H1 (cell line): Measurements from ENCODE around the gene LRRC45. TPM values are rescaled to one million over a fixed set of nuclear protein-coding genes. Genes with fewer than 3 reads are reported as not detected.

Experiments
- ATF2 ChIP-seq: IDR thresholded peaks from 2 replicates; pipeline ENCODE4 v1.6.1; 2012; ENCODE audit warnings: low read length, inconsistent platforms
- CTCF ChIP-seq, 3 experiments: IDR thresholded peaks; 1 replicate in 2 of 3; 2 replicates in 1 of 3; pipeline versions ENCODE4 v1.5.1 to v1.6.1; 2011; ENCODE audit warnings: low read length in 3 of 3, mild to moderate bottlenecking in 3 of 3, inconsistent platforms in 2 of 3, low read depth in 1 of 3, moderate library complexity in 1 of 3; ENCODE audit not compliant: insufficient read depth in 1 of 3; ENCODE audit errors: control extremely low read depth in 1 of 3
- KDM4A ChIP-seq: IDR thresholded peaks from one replicate; pipeline ENCODE4 v1.7.1; 2012; ENCODE audit warnings: low read depth, mild to moderate bottlenecking, moderate library complexity, low read length, inconsistent platforms; ENCODE audit not compliant: severe bottlenecking
- PHF8 ChIP-seq: fragments of 200-600 bp; sonication (generic); conservative IDR thresholded peaks from 2 replicates; pipeline ENCODE4 v1.7.1; 2012; ENCODE audit warnings: low read depth, mild to moderate bottlenecking, inconsistent platforms, low read length, moderate library complexity
- RXRA ChIP-seq: IDR thresholded peaks from 2 replicates; pipeline ENCODE4 v1.6.1; 2011; ENCODE audit warnings: low read depth, mild to moderate bottlenecking, low read length, moderate library complexity; ENCODE audit not compliant: insufficient read depth
- SP1 ChIP-seq: IDR thresholded peaks from 2 replicates; pipeline ENCODE4 v1.6.1; 2011; ENCODE audit warnings: low read depth, low read length
- SRF ChIP-seq: IDR thresholded peaks from 2 replicates; pipeline ENCODE4 v1.6.1; 2011; ENCODE audit warnings: mild to moderate bottlenecking, low read depth, low read length, moderate library complexity
- TAF1 ChIP-seq: IDR thresholded peaks from 2 replicates; pipeline ENCODE4 v1.6.1; 2011; ENCODE audit warnings: mild to moderate bottlenecking, low read depth, low read length
- polyA plus RNA-seq, 7 experiments: library from polyadenylated mRNA; depleted of rRNA in 3 of 7; stranded (reverse) in 5 of 7; unstranded in 2 of 7; fragments of >200 nt in 5 of 7; fragments of 200-250 nt in 2 of 7; gene quantifications; 1 replicate in 5 of 7; 2 replicates in 1 of 7; 4 replicates in 1 of 7; pipeline versions ENCODE4 v1.2.1 to v1.2.3, GENCODE V29; 2011 to 2013; ENCODE audit warnings: missing spikeins in 2 of 7, mixed read lengths in 2 of 7
- total RNA-seq: library from RNA; stranded (reverse); fragmentation: NEBNext Ultra II Directional; extraction: Animal tissue kit (Norgen Biotek cat#: 25700); gene quantifications from 2 replicates; pipeline ENCODE4 v1.2.1, GENCODE V29; 2021

The LRRC45 gene
- total and polyA plus RNA-seq, 2 of the 8 experiments (the other 6 are each of a cell fraction or from before 2014, with no cell fraction given), result 11.5 to 29.0 TPM

GRCh38 chr17:82020572-82021106 is 2.5 kb upstream of the LRRC45 start (continued):
- no peak for TF ChIP-seq CTCF (IDR thresholded peaks at IDR 0.05; ENCODE audit: control extremely low read depth in 1 of 3, insufficient read depth in 1 of 3, low read depth in 1 of 3, low read length in 3 of 3)
- no peak for TF ChIP-seq PHF8
- no peak for TF ChIP-seq KDM4A
- no peak for TF ChIP-seq SRF
- no peak for TF ChIP-seq ATF2
- no peak for TF ChIP-seq RXRA
- no peak for TF ChIP-seq SP1
- no peak for TF ChIP-seq TAF1
- TF ChIP-seq, all 59 proteins: peak for 0
